Activated T-cell treated with anti-CD3 and anti-CD28 coated beads, Interleukin-2, amount 50 U/mL, for 72 hours (primary cell): ENCODE measurements around the gene GRAMD2A. TPM values are rescaled to one million over a fixed set of nuclear protein-coding genes. Genes with fewer than 3 reads are reported as not detected.

Source experiments
- ATAC-seq, 2 donors: fragments of 150-1000 bp; cut with Tn5 transposase; replicated peaks in 1 of 2; 2 replicates each; pipeline ENCODE4 v1.10.0; 2021; ENCODE audit warnings: moderate library complexity in 2 of 2, mild to moderate bottlenecking in 1 of 2
- DNase-seq, 2 donors: peaks; one replicate each; pipeline ENCODE4 v3.0.0; 2021 to 2022; ENCODE audit warnings: mixed read lengths in 1 of 2
- H3K27ac Mint-ChIP-seq: one replicate; pipeline ENCODE4 v1.8.0; 2022; ENCODE audit warnings: mild to moderate bottlenecking, moderate library complexity, mixed read lengths
- H3K27me3 Mint-ChIP-seq: one replicate; pipeline ENCODE4 v1.8.0; 2022; ENCODE audit warnings: low read depth, mixed read lengths
- H3K36me3 Mint-ChIP-seq, 2 donors: one replicate each; pipeline ENCODE4 v1.8.0; 2022; ENCODE audit warnings: mixed read lengths in 2 of 2, mild to moderate bottlenecking in 1 of 2; ENCODE audit not compliant: insufficient read depth in 2 of 2
- H3K4me1 Mint-ChIP-seq: one replicate; pipeline ENCODE4 v1.8.0; 2022; ENCODE audit warnings: low read depth, mixed read lengths
- H3K4me3 Mint-ChIP-seq, 2 donors: one replicate each; pipeline ENCODE4 v1.8.0; 2022; ENCODE audit warnings: mild to moderate bottlenecking in 2 of 2, mixed read lengths in 2 of 2, moderate library complexity in 2 of 2
- H3K9me3 Mint-ChIP-seq, 2 donors: one replicate each; pipeline ENCODE4 v1.8.0; 2022; ENCODE audit warnings: mixed read lengths in 2 of 2
- total RNA-seq, 2 donors: library from RNA; stranded (reverse); gene quantifications; one replicate each; pipeline ENCODE4 v1.2.3, GENCODE V29; 2022

GRAMD2A gene
- total RNA-seq, 2 donors from 2014 or later: 0.07 TPM; not detected in 1

DNA sequence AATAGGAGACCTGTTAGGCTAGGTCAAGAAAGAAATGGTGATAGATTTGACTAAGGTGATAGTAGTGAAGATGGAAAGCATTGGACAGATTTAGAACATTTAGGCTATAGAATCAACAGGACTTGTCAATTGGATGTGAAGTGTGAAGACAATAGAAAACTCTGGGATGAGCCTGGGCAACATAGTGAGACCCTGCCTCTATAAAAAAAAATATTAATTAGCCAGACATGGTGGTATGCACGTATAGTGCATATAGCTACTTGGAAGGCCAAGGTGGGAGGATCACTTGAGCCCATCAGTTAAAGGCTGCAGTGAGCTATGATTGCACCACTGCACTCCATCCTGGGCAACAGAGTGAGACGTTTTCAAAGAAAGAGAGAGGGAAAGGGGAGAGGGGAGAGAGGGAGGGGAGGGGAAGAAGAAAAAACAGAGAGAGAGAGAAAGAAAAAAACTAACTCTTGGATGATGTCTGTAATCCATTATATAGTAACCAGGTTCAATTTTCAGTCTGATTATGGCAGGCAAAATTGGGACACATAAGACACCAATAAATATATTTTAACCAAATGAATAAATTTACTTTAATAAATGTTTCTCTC, 69.8 kb downstream of the GRAMD2A start:
- Mint-ChIP-seq H3K27ac (no peak overlapping the region), H3K4me3 (no peak overlapping the region), H3K4me1 (no peaks in the 10 kb centered on the region), H3K9me3 (no peaks in the 10 kb centered on the region), H3K27me3 (no peaks in the 10 kb centered on the region), H3K36me3 (no peaks in the 10 kb centered on the region)
- ATAC-seq: no peak
- DNase-seq: no peak

GRCh38 chr15:72124218-72124617, 73.4 kb downstream of the GRAMD2A start:
- H3K27me3 Mint-ChIP-seq: no peaks in the 10 kb centered on the region
- DNase-seq (no peak), ATAC-seq (no peak)
- H3K27ac Mint-ChIP-seq: no peak overlapping the region
- peaks cover 7% of the 10 kb centered on the region for H3K4me1 Mint-ChIP-seq
- no peaks in the 10 kb centered on the region for H3K36me3 Mint-ChIP-seq
- H3K9me3 Mint-ChIP-seq: no peaks in the 10 kb centered on the region
- H3K4me3 Mint-ChIP-seq: no peak overlapping the region

GRCh38 chr15:72118017-72118978, 79.3 kb downstream of the GRAMD2A start, which contains the start of the genes MYO9A and SENP8:
TSS of gene MYO9A (minus strand) at chr15:72118150. CDS start at chr15:72046563, 71,587 bp downstream.
TSS of gene SENP8 (plus strand) at chr15:72118403. CDS start at chr15:72139624, 21,221 bp downstream.
- H3K4me3 Mint-ChIP-seq: peak within 1 kb of the TSS; percentile 97 to 100
- no peaks in the 10 kb centered on the region for H3K9me3 Mint-ChIP-seq
- peak; percentile 72 to 74 for ATAC-seq
- peak; percentile 96 to 98 for DNase-seq
- peaks cover 47% of the 10 kb centered on the region for H3K4me1 Mint-ChIP-seq
- peaks cover 0 to 3% of the 10 kb centered on the region in 2 donors for H3K36me3 Mint-ChIP-seq
- peak within 1 kb of the TSS; percentile 93 for H3K27ac Mint-ChIP-seq
- H3K27me3 Mint-ChIP-seq: no peaks in the 10 kb centered on the region

DNA sequence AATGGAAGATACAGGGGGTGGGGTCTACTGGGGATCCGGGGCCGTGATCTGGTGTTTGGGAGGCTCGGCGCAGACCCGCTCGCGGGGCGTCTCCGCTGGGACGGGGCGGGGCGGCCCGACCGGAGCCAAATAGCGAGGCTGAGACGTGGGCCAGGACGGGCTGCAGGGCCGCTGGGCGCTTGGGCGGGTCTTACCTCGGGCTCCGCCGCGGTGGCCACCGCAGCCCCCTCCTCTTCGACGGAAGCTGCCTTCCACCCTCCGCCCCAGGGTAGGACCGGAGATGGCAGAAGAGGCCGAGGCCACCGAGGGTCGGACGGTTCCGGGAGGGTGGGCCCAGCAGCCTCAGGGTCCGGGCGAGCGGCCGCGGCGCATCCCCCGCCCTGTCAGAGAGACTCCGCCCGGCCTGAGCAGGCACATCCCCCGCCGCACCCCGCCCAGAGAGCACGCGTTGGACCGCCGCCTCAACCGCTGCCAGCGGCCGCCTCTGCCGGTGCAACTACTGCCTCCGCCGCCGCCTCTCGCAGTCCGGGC, 80.0 kb downstream of the GRAMD2A start:
- DNase-seq (peak; percentile 82 to 84), ATAC-seq (peak; percentile 74 to 76)
- peaks cover 51% of the 10 kb centered on the region for H3K4me1 Mint-ChIP-seq
- peak overlapping the region; percentile 97 to 100 for H3K4me3 Mint-ChIP-seq
- H3K9me3 Mint-ChIP-seq: no peaks in the 10 kb centered on the region
- H3K27ac Mint-ChIP-seq: peak overlapping the region; percentile 88
- H3K27me3 Mint-ChIP-seq: no peaks in the 10 kb centered on the region
- H3K36me3 Mint-ChIP-seq: peaks cover 0 to 3% of the 10 kb centered on the region in 2 donors

- H3K4me3 Mint-ChIP-seq: peak overlapping the region; percentile 97 to 100
- no peak for ATAC-seq
These were observed 80.7 kb downstream of the GRAMD2A start for GRCh38 chr15:72116731-72117485.

GRCh38 chr15:72113347-72114031, 84.1 kb downstream of the GRAMD2A start:
- Mint-ChIP-seq H3K27ac (no peak overlapping the region), H3K36me3 (peaks cover 0 to 3% of the 10 kb centered on the region in 2 donors), H3K4me3 (no peak overlapping the region), H3K9me3 (no peaks in the 10 kb centered on the region), H3K4me1 (peaks cover 37% of the 10 kb centered on the region), H3K27me3 (no peaks in the 10 kb centered on the region)
- ATAC-seq (no peak), DNase-seq (no peak)

More at GRCh38 chr15:72116731-72117485, 80.7 kb downstream of the GRAMD2A start:
- no peaks in the 10 kb centered on the region for H3K9me3 Mint-ChIP-seq
- peak overlapping the region; percentile 88 for H3K27ac Mint-ChIP-seq
- peak in 1 of 2 donors; percentile 26 for DNase-seq
- H3K27me3 Mint-ChIP-seq: no peaks in the 10 kb centered on the region
- peaks cover 0 to 3% of the 10 kb centered on the region in 2 donors for H3K36me3 Mint-ChIP-seq
- peaks cover 51% of the 10 kb centered on the region for H3K4me1 Mint-ChIP-seq

- DNase-seq: no peak
- Mint-ChIP-seq H3K4me1 (peaks cover 37% of the 10 kb centered on the region), H3K27ac (no peak overlapping the region), H3K4me3 (no peak overlapping the region), H3K36me3 (peaks cover 0 to 3% of the 10 kb centered on the region in 2 donors), H3K27me3 (no peaks in the 10 kb centered on the region), H3K9me3 (no peaks in the 10 kb centered on the region)
- no peak for ATAC-seq
These were observed 84.8 kb downstream of the GRAMD2A start for GRCh38 chr15:72112805-72113204.

DNA sequence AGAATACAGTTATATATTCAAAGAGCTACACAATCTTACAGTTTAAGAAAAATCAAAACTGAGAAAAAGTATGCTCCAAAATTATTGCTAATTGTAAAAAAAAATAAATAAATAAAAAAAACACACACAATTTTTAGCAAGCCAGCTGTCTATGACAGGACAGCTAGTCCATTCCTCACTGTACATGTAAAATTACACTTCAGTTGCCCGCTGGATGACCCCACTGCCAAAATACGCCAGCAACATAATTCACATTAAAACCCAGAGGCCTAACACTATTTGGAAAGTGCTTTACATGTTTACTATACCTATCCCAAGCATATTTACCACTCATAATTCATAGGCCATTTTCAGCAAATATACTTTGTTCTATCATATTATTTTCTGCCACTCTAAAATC, 85.5 kb downstream of the GRAMD2A start:
- Mint-ChIP-seq H3K27ac (peak overlapping the region; percentile 7), H3K9me3 (no peaks in the 10 kb centered on the region), H3K36me3 (peaks cover 0 to 3% of the 10 kb centered on the region in 2 donors), H3K27me3 (no peaks in the 10 kb centered on the region), H3K4me1 (peaks cover 37% of the 10 kb centered on the region), H3K4me3 (no peak overlapping the region)
- no peak for ATAC-seq
- DNase-seq: no peak

DNA sequence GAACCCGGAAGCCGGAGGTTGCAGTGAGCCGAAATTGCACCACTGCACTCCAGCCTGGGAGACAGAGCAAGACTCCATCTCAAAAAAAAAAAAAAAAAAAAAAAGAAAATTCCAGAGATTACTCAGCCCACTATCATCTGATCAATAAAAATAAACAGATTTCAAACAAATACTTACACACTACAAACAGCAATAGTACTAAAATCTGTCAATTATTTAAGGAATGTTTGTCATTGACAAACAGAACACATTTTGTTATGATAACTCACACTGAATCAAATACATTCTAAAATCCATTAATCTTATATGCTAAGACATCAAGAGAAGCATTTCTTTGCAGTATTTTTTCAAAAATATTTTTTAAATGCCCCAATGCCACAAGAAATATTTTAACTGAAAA, 87.2 kb downstream of the GRAMD2A start:
- Mint-ChIP-seq H3K36me3 (no peaks in the 10 kb centered on the region), H3K9me3 (no peaks in the 10 kb centered on the region), H3K27me3 (no peaks in the 10 kb centered on the region), H3K4me1 (peaks cover 21% of the 10 kb centered on the region), H3K4me3 (no peak overlapping the region), H3K27ac (no peak overlapping the region)
- ATAC-seq: no peak
- DNase-seq: no peak

Other genes starting within 250 kb of the GRAMD2A start
- gene MYO9A, start 79.6 kb downstream of the GRAMD2A start, total RNA-seq: 10 to 100 TPM; 24.0 to 28.6 TPM
- gene SENP8, start 79.4 kb downstream of the GRAMD2A start, total RNA-seq: 1 to 10 TPM; 1.5 to 3.2 TPM
- 1,000 to 10,000 TPM; 1,066 to 1,119 TPM for gene PKM, start 33.4 kb upstream of the GRAMD2A start, total RNA-seq
- gene PARP6, start 74.8 kb upstream of the GRAMD2A start, total RNA-seq: 100 to 1,000 TPM; 108 to 132 TPM
- gene CELF6, start 122.4 kb upstream of the GRAMD2A start, total RNA-seq: under 1 TPM; 0.58 to 0.65 TPM
- 10 to 100 TPM; 77.5 to 87.6 TPM for gene HEXA, start 178.2 kb upstream of the GRAMD2A start, total RNA-seq
- not detected for gene TMEM202, start 200.5 kb upstream of the GRAMD2A start, total RNA-seq